Osteocyte (in vitro differentiated cells): ENCODE data around the gene TSPAN2. TPM values are rescaled to one million over a fixed set of nuclear protein-coding genes. Genes with fewer than 3 reads are reported as not detected.

Experiments
- DNase-seq: peaks from one replicate; pipeline ENCODE4 v3.0.0; 2021; ENCODE audit warnings: mixed read lengths; ENCODE audit not compliant: unreplicated experiment; ENCODE audit errors: extremely low spot score
- H3K27ac Mint-ChIP-seq: one replicate; pipeline ENCODE4 v1.8.0; 2021; ENCODE audit warnings: mild to moderate bottlenecking, mixed read lengths; ENCODE audit not compliant: unreplicated experiment
- H3K27me3 Mint-ChIP-seq: one replicate; pipeline ENCODE4 v1.8.0; 2021; ENCODE audit warnings: mixed read lengths; ENCODE audit not compliant: unreplicated experiment
- H3K36me3 Mint-ChIP-seq: one replicate; pipeline ENCODE4 v1.8.0; 2021; ENCODE audit warnings: mixed read lengths; ENCODE audit not compliant: unreplicated experiment
- H3K4me1 Mint-ChIP-seq: one replicate; pipeline ENCODE4 v1.8.0; 2021; ENCODE audit warnings: mixed read lengths; ENCODE audit not compliant: unreplicated experiment
- H3K4me3 Mint-ChIP-seq: one replicate; pipeline ENCODE4 v1.8.0; 2021; ENCODE audit warnings: mild to moderate bottlenecking, moderate library complexity, mixed read lengths; ENCODE audit not compliant: unreplicated experiment
- H3K9me3 Mint-ChIP-seq: one replicate; pipeline ENCODE4 v1.8.0; 2021; ENCODE audit warnings: mixed read lengths; ENCODE audit not compliant: unreplicated experiment
- CTCF ChIP-seq: fragments of 200-600 bp; sonication (generic); IDR thresholded peaks from 2 replicates; pipeline ENCODE4 v1.5.0; 2021; ENCODE audit warnings: antibody characterized with exemption, mild to moderate bottlenecking, moderate library complexity
- total RNA-seq: library from RNA; stranded (reverse); gene quantifications from 2 replicates; pipeline ENCODE4 v1.2.1, GENCODE V29; 2021

The TSPAN2 gene
- total RNA-seq, 1 donor from 2014 or later: 3.5 TPM

DNA sequence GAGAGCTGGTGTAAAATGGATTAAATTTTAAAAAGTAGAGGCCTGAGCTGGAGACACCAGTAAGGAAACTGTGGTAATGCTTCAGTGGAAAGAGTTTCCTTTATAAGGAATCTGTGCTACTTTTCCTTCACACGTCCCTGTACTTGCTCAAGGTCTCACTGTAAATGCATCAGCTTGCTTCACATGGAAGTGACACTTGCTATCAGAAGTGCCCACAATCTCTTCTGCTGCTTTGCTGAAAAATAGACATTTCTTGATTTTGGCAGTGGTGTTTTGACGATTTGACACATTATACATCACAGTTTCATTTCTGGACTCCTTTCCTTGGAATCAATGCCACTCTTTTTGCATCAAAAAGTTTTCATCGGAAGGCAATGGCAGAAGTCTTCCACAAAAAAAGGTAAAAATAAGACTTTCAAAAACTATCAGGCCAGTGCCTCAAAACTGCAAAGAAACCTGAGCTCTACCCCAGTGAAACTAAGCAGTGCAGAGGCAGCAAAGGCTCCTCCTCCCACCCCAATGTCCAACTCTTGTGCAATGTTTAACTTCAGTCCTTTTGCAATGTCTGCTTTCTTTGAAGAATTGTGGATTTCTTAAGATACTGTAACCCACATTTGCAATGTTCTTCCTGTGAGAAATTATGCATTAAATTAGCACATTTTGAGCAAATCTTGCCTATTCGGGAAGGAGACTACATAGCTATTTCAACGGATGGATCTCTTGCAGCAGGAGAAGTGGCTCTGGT lies 18.4 kb upstream of the TSPAN2 start:
- no peak for DNase-seq
- H3K9me3 Mint-ChIP-seq: peaks cover 6% of the 10 kb centered on the region
- H3K27me3 Mint-ChIP-seq: peaks cover 20% of the 10 kb centered on the region
- no peak for TF ChIP-seq CTCF
- H3K27ac Mint-ChIP-seq: no peak overlapping the region
- no peak overlapping the region for H3K4me3 Mint-ChIP-seq
- H3K4me1 Mint-ChIP-seq: peaks cover under 1% of the 10 kb centered on the region
- no peaks in the 10 kb centered on the region for H3K36me3 Mint-ChIP-seq

DNA sequence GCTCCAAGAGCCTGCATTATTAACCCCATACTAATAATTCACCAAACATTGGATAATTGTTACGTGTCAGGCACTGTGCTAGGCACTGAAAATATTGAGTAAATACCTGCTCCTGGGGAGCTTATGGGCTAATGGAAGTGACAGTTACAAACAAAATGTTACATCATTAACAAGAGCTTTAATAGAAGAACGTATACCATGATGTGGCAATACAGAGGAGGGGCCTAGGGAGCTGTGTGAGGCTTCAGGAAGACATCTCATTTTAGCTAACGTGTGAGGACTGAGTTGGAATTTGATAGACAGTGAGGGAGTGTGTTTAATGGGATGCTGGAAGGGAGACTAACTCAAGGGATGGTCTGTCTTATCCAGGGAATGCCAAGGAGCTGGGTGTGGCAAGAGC lies 16.5 kb upstream of the TSPAN2 start:
- Mint-ChIP-seq H3K4me3 (no peak overlapping the region), H3K36me3 (no peaks in the 10 kb centered on the region), H3K4me1 (no peaks in the 10 kb centered on the region), H3K27ac (no peak overlapping the region), H3K9me3 (peaks cover 6% of the 10 kb centered on the region), H3K27me3 (peaks cover 32% of the 10 kb centered on the region)
- no peak for TF ChIP-seq CTCF
- DNase-seq: no peak

DNA sequence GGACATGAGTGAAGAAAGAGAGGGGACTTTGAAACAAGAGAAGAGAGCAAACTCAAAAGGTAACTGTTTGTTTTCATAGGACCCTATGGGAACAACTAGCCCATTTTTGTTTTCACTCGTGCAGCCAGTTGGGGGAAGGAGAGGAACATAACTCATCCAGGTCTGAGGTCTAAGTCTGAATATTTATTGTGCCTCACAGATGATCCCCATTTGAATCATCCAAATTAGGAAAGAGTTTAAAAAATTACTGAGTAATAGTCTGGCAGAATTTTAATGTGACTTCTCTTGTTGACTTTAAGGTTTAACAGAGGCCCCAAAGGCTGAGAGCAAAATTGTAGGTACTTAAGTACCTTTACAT lies 10.4 kb upstream of the TSPAN2 start:
- H3K27me3 Mint-ChIP-seq: peaks cover 54% of the 10 kb centered on the region
- H3K4me3 Mint-ChIP-seq: no peak overlapping the region
- DNase-seq: no peak
- H3K4me1 Mint-ChIP-seq: no peaks in the 10 kb centered on the region
- H3K36me3 Mint-ChIP-seq: no peaks in the 10 kb centered on the region
- no peaks in the 10 kb centered on the region for H3K9me3 Mint-ChIP-seq
- no peak overlapping the region for H3K27ac Mint-ChIP-seq
- TF ChIP-seq CTCF: no peak

DNA sequence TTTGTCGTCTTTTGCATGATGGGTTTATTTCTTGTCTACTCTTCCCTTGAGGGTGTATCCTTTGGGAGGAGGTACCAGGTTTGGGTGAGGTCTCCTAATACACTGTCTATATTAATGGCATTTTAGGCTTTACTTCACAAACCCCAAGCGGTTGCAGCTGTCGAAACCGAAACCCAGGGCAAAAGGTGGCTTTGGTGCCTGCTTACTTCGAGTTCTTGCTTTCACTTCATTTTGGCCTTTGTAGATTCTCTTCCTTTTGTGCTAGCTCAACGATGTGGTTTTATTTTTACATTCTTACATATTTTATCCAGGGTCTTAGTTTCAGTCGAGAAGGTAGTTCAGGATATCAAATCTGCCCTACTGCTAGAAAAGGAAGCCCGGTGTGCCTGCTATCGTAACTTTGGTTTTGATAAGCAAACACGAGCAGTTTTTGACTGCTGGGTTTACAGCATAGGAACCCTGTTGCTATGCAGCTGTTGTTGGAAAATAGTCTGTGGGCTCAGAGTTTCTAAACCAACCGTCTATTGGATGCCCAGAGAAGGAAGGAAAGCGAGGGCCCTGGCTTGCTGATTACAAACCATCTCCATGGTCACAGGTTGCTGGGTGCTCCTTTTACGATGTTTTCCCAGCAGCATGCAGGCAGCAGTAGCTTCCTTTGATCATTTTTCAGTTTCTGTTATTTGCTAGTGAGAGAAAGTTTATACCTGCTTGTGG lies 9.8 kb upstream of the TSPAN2 start:
- no peak overlapping the region for H3K27ac Mint-ChIP-seq
- no peaks in the 10 kb centered on the region for H3K4me1 Mint-ChIP-seq
- DNase-seq: no peak
- H3K9me3 Mint-ChIP-seq: no peaks in the 10 kb centered on the region
- no peaks in the 10 kb centered on the region for H3K36me3 Mint-ChIP-seq
- TF ChIP-seq CTCF: no peak
- peaks cover 50% of the 10 kb centered on the region for H3K27me3 Mint-ChIP-seq
- H3K4me3 Mint-ChIP-seq: no peak overlapping the region

GRCh38 chr1:115092175-115092574 lies 2.9 kb upstream of the TSPAN2 start:
- Mint-ChIP-seq H3K4me3 (no peak overlapping the region), H3K27ac (no peak overlapping the region), H3K27me3 (peaks cover 7% of the 10 kb centered on the region), H3K4me1 (peaks cover 9% of the 10 kb centered on the region), H3K36me3 (no peaks in the 10 kb centered on the region), H3K9me3 (no peaks in the 10 kb centered on the region)
- TF ChIP-seq CTCF: no peak
- no peak for DNase-seq
